ENCODE data around the gene NPTX2.

NPTX2 gene

DNA sequence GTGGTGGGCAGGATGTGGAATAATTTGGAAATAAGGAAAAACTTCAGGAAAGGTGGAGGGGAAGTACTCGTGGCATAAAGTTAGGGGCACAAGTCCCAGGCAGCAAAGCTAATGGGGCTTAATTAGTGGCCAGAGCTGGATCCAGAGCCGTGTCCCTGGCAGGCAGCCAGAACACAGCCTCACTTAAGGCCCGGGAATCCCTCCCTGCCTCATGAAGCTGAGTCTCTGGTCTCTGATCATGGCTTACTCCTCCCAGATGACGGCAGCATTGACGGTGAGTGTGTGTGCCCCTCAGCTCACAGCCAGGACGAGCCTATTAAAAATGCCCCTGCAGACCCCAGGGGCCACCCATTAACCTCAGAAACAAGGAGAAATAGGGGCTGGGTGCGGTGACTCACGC lies 48.2 kb upstream of the NPTX2 start:
- Histone ChIP-seq H3K4me1 (ENCODE audit: control insufficient read depth, insufficient read depth, low read length) (no peaks in the 10 kb centered on the region), H3K9me3 (ENCODE audit: control insufficient read depth, insufficient read depth, low read depth, low read length) (no peaks in the 10 kb centered on the region), H3K27ac (ENCODE audit: extremely low read depth, low read depth, low read length) (no peak overlapping the region), H3K36me3 (ENCODE audit: control insufficient read depth in 2 of 2, insufficient read depth in 1 of 2, low read length in 2 of 2) (no peaks in the 10 kb centered on the region), H3K4me3 (ENCODE audit: low read depth, low read length) (no peak overlapping the region)
- ChIA-PET POLR2A (no interaction called here), CTCF (interaction anchor here (0.7 kb wide), 1 partner anchor 11 kb away, joined by 4 read pairs; no protein-coding TSS in a partner anchor)
- TF ChIP-seq ZNF157 (tag by site-specific recombination; IDR thresholded peaks at IDR 0.05): no peak

DNA sequence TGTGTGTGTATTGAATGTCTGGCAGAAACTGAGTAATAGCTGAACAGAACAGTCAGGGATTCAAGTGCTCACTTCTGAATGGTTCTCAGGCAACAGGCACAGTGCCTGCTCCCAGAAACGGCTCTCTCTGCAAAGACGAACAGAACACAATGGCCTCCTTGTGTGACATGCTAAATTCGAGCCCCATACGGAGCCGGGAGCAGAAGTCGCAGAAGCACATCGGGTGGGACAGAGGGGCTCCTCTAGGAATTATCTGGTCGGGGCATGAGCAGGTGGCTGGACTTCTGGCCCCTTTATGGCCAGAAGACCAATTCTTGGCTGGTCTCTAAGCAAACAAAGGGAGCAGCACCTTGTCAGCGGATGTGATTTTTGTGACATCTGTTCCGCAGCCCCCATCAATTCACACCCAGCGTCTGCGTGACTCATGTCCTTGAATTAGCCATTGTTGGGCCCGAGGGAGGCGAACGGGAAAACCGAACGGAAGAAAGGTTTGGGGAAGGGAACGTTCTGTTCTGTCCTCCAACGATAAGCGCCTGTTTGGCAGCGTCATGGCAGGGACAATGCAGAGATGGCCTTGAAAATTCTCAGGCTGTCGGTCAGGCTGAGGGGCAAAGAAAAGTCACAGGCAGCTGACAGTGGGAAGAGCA lies 47.3 kb upstream of the NPTX2 start:
- Histone ChIP-seq H3K27ac (ENCODE audit: extremely low read depth, low read depth, low read length) (no peak overlapping the region), H3K36me3 (ENCODE audit: control insufficient read depth in 2 of 2, insufficient read depth in 1 of 2, low read length in 2 of 2) (no peaks in the 10 kb centered on the region), H3K4me1 (ENCODE audit: control insufficient read depth, insufficient read depth, low read length) (no peaks in the 10 kb centered on the region), H3K4me3 (ENCODE audit: low read depth, low read length) (no peak overlapping the region), H3K9me3 (ENCODE audit: control insufficient read depth, insufficient read depth, low read depth, low read length) (no peaks in the 10 kb centered on the region)
- TF ChIP-seq GLIS2 (tag by site-specific recombination; IDR thresholded peaks at IDR 0.05) (no peak), ZNF239 (tag by site-specific recombination; IDR thresholded peaks at IDR 0.05) (no peak), BCL11A (tag by site-specific recombination; IDR thresholded peaks at IDR 0.05; ENCODE audit: low read depth) (no peak), ZNF324 (tag by site-specific recombination; IDR thresholded peaks at IDR 0.05) (no peak), ZNF426 (tag by site-specific recombination; IDR thresholded peaks at IDR 0.05) (no peak), WT1 (tag by site-specific recombination; IDR thresholded peaks at IDR 0.05) (no peak), ZNF221 (tag by site-specific recombination; IDR thresholded peaks at IDR 0.05; ENCODE audit: borderline replicate concordance) (no peak), SP2 (tag by site-specific recombination; IDR thresholded peaks at IDR 0.05) (no peak), ZNF16 (tag by site-specific recombination; IDR thresholded peaks at IDR 0.05; ENCODE audit: low read depth) (no peak), ZNF140 (tag by site-specific recombination; IDR thresholded peaks at IDR 0.05) (no peak), SCRT2 (tag by site-specific recombination; IDR thresholded peaks at IDR 0.05) (no peak), ZNF560 (tag by site-specific recombination; IDR thresholded peaks at IDR 0.05; ENCODE audit: borderline replicate concordance) (no peak), ZFP41 (tag by site-specific recombination; IDR thresholded peaks at IDR 0.05; ENCODE audit: borderline replicate concordance) (no peak), TCF7L2 (IDR thresholded peaks at IDR 0.05; ENCODE audit: borderline replicate concordance, low read depth, low read length) (no peak), ZBTB48 (tag by site-specific recombination; IDR thresholded peaks at IDR 0.05) (no peak)
- TF ChIP-seq, protein P1, sequence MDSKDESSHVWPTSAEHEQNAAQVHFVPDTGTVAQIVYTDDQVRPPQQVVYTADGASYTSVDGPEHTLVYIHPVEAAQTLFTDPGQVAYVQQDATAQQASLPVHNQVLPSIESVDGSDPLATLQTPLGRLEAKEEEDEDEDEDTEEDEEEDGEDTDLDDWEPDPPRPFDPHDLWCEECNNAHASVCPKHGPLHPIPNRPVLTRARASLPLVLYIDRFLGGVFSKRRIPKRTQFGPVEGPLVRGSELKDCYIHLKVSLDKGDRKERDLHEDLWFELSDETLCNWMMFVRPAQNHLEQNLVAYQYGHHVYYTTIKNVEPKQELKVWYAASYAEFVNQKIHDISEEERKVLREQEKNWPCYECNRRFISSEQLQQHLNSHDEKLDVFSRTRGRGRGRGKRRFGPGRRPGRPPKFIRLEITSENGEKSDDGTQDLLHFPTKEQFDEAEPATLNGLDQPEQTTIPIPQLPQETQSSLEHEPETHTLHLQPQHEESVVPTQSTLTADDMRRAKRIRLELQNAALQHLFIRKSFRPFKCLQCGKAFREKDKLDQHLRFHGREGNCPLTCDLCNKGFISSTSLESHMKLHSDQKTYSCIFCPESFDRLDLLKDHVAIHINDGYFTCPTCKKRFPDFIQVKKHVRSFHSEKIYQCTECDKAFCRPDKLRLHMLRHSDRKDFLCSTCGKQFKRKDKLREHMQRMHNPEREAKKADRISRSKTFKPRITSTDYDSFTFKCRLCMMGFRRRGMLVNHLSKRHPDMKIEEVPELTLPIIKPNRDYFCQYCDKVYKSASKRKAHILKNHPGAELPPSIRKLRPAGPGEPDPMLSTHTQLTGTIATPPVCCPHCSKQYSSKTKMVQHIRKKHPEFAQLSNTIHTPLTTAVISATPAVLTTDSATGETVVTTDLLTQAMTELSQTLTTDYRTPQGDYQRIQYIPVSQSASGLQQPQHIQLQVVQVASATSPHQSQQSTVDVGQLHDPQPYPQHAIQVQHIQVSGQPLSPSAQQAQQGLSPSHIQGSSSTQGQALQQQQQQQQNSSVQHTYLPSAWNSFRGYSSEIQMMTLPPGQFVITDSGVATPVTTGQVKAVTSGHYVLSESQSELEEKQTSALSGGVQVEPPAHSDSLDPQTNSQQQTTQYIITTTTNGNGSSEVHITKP (tag by site-specific recombination; IDR thresholded peaks at IDR 0.05): no peak
- TF ChIP-seq, protein P2, sequence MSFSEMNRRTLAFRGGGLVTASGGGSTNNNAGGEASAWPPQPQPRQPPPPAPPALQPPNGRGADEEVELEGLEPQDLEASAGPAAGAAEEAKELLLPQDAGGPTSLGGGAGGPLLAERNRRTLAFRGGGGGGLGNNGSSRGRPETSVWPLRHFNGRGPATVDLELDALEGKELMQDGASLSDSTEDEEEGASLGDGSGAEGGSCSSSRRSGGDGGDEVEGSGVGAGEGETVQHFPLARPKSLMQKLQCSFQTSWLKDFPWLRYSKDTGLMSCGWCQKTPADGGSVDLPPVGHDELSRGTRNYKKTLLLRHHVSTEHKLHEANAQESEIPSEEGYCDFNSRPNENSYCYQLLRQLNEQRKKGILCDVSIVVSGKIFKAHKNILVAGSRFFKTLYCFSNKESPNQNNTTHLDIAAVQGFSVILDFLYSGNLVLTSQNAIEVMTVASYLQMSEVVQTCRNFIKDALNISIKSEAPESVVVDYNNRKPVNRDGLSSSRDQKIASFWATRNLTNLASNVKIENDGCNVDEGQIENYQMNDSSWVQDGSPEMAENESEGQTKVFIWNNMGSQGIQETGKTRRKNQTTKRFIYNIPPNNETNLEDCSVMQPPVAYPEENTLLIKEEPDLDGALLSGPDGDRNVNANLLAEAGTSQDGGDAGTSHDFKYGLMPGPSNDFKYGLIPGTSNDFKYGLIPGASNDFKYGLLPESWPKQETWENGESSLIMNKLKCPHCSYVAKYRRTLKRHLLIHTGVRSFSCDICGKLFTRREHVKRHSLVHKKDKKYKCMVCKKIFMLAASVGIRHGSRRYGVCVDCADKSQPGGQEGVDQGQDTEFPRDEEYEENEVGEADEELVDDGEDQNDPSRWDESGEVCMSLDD (tag by site-specific recombination; IDR thresholded peaks at IDR 0.05): no peak
- CTCF ChIA-PET: no interaction called here
- POLR2A ChIA-PET: no interaction called here

Data from HEK293 (cell line).